HFFc6 (cell line): ENCODE results near the gene SCN11A. TPM values are rescaled to one million over a fixed set of nuclear protein-coding genes. Genes with fewer than 3 reads are reported as not detected.

Source experiments
- DNase-seq: peaks from one replicate; pipeline ENCODE4 v3.0.0-alpha.2; 2018
- H3K27ac Mint-ChIP-seq: 2 replicates; pipeline ENCODE4 v1.8.0; 2020; ENCODE audit warnings: mild to moderate bottlenecking, mixed read lengths
- H3K27me3 Mint-ChIP-seq: 2 replicates; pipeline ENCODE4 v1.8.0; 2021; ENCODE audit warnings: mild to moderate bottlenecking, moderate library complexity, mixed read lengths; ENCODE audit not compliant: insufficient read depth
- H3K36me3 Mint-ChIP-seq: 2 replicates; pipeline ENCODE4 v1.8.0; 2021; ENCODE audit warnings: low read depth, mixed read lengths
- H3K4me1 Mint-ChIP-seq: 2 replicates; pipeline ENCODE4 v1.8.0; 2020; ENCODE audit warnings: low read depth, mixed read lengths
- H3K4me3 Mint-ChIP-seq: 2 replicates; pipeline ENCODE4 v1.8.0; 2020; ENCODE audit warnings: mild to moderate bottlenecking, moderate library complexity, mixed read lengths
- H3K9me3 Mint-ChIP-seq: 2 replicates; pipeline ENCODE4 v1.8.0; 2020; ENCODE audit warnings: mild to moderate bottlenecking, mixed read lengths
- total RNA-seq, 6 experiments: library from RNA; stranded (reverse); fragmentation: NEBNext Ultra II Directional; extraction: Animal tissue kit (Norgen Biotek cat#: 25700); gene quantifications; 2 replicates in 1 of 6; 3 replicates in 5 of 6; pipeline ENCODE4 v1.2.3, GENCODE V29; 2021
- TF ChIP-seq, protein P1 (sequence below): fragments of 200-600 bp; sonication (generic); IDR thresholded peaks from 2 replicates; pipeline ENCODE4 v1.5.0; 2021; ENCODE audit warnings: antibody characterized with exemption, mild to moderate bottlenecking

SCN11A gene
- total RNA-seq, 6 experiments from 2014 or later, result not detected

DNA sequence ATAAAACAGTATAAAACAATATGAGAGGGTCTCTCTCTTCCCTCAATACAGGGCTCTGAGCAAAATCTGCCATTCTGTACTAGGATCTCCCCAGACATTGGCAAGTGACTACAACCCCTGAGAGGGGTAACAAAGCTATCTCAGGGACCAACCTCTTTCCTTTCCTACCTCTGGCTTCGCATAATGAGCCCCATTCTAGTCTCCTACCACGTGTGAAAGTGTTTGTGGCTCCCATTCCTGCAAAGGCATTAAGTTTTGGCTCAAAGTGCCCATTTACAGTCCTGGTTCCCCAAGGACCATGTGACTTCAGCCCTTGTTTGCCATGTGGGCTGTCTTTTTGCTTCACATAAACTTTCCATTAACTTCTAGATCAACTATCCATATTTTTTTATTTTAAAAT is 46.4 kb downstream of the SCN11A start:
- DNase-seq, result no peak
- peaks cover 11% of the 10 kb centered on the region for H3K27me3 Mint-ChIP-seq
- H3K4me3 Mint-ChIP-seq, result no peak overlapping the region
- H3K27ac Mint-ChIP-seq, result no peak overlapping the region
- TF ChIP-seq, protein P1, sequence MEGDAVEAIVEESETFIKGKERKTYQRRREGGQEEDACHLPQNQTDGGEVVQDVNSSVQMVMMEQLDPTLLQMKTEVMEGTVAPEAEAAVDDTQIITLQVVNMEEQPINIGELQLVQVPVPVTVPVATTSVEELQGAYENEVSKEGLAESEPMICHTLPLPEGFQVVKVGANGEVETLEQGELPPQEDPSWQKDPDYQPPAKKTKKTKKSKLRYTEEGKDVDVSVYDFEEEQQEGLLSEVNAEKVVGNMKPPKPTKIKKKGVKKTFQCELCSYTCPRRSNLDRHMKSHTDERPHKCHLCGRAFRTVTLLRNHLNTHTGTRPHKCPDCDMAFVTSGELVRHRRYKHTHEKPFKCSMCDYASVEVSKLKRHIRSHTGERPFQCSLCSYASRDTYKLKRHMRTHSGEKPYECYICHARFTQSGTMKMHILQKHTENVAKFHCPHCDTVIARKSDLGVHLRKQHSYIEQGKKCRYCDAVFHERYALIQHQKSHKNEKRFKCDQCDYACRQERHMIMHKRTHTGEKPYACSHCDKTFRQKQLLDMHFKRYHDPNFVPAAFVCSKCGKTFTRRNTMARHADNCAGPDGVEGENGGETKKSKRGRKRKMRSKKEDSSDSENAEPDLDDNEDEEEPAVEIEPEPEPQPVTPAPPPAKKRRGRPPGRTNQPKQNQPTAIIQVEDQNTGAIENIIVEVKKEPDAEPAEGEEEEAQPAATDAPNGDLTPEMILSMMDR, result no peak
- no peaks in the 10 kb centered on the region for H3K36me3 Mint-ChIP-seq
- H3K4me1 Mint-ChIP-seq, result peaks cover 3% of the 10 kb centered on the region; the same call in 1 of the 2 replicates
- no peaks in the 10 kb centered on the region for H3K9me3 Mint-ChIP-seq

Other genes starting within 250 kb of the SCN11A start
- gene SCN10A, start 235.7 kb downstream of the SCN11A start, total RNA-seq, result not detected
- gene WDR48, start 72 bp upstream of the SCN11A start, total RNA-seq, result 10 to 100 TPM; 25.7 to 29.1 (median 28.1) TPM
- gene GORASP1, start 55.7 kb upstream of the SCN11A start, total RNA-seq, result 10 to 100 TPM; 42.7 to 52.1 (median 47.0) TPM
- gene TTC21A, start 55.7 kb upstream of the SCN11A start, total RNA-seq, result 1 to 10 TPM in 5 of 6 experiments, under 1 TPM in 1; 0.91 to 2.2 (median 1.8) TPM
- gene CSRNP1, start 101.6 kb upstream of the SCN11A start, total RNA-seq, result 10 to 100 TPM; 10.5 to 18.2 (median 12.5) TPM
- not detected for gene XIRP1, start 140.7 kb upstream of the SCN11A start, total RNA-seq
- not detected for gene CX3CR1, start 228.1 kb upstream of the SCN11A start, total RNA-seq